Erythroblast (primary cell): Measurements from ENCODE around the gene NUP93.
A peak's percentile ranks its signal among the peaks of the same experiment; 100 is the strongest.

ENCODE experiments used
- DNase-seq, 2 experiments: peaks; one replicate each; lab custom pipeline; 2025; lab: John Stamatoyannopoulos, UW
- GATA1 ChIP-seq: IDR thresholded peaks from 2 replicates; pipeline ENCODE4 v1.6.1; 2011; ENCODE audit warnings: low read depth, mild to moderate bottlenecking, control low read depth, low read length, moderate library complexity
- POLR2A ChIP-seq: IDR thresholded peaks from 2 replicates; pipeline ENCODE4 v1.6.1; 2011; ENCODE audit warnings: mild to moderate bottlenecking, low read length

NUP93 gene

DNA sequence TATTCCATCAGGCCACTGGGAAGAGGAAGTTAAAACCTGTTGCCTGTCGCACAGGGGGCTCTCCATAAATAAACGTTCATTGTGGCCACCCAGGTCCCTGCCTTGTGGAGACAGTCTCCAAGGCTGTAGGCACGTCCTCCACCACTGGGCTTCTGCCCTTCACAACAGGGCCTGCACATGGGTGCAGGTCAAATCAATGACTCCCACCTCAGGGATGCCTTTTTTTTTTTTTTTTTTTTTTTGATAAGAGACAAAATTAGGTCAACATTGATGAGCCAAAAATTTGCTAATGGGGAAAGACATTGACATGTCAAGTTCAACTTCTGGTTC lies 122.4 kb downstream of the NUP93 start:
- no peak for DNase-seq
- no peak for TF ChIP-seq POLR2A
- TF ChIP-seq GATA1, result no peak

DNA sequence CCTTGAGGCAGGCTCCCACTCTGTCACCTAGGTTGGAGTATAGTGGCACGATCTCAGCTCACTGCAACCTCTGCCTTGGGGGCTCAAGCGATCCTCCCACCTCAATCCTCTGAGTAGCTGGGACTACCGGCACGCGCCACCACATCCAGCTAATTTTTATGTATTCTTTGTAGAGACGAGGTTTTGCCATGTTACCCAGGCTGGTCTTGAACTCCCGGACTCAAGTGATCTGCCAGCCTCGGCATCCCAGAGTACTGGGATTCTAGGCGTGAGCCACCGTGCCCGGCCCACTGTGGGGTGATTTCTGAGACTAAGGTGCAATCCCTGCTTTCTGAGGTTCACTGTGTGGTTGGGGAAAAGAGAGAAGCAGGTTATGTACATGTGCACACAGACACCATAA lies 123.0 kb downstream of the NUP93 start:
- DNase-seq, result no peak
- TF ChIP-seq GATA1 (no peak), POLR2A (no peak)

DNA sequence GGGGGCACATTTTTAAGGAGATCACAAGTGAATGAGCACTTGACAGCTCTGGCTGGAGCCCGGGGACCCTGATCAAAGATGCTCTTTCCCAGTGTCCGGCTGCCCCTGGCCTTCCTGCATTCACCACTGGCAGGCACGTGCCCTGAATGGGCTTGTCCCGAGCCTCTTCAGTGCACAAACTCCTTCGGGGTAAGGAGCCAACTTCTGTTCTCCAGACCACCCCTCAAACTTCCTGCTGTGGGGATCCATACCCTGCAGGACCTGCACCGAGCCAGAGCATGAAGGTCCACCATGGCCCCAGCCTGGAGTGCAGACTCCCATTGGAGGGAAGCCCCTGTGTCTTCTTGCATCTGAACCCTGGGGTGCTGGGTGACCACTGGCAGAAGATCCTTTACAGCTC lies 125.3 kb downstream of the NUP93 start:
- no peak for TF ChIP-seq GATA1
- no peak for TF ChIP-seq POLR2A
- DNase-seq, result no peak

DNA sequence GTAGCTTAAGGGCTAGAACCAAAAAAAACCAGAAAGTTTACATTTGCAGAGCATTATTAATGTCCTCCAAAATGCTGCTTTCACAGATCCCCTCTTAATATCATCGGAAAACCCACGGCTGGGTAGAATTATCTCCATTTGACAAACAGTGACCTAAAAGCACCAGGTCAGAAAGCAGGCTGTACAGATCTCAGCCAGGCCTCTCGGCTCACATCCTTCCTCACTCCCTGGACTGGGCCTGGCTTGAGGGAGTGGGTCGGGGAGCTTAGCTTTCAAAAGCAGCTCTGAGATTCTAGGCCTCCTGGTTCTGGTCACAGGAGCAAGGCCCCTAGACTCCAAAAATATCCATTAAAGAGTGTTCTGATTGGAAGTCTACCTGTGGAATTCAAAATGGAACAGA lies 126.0 kb downstream of the NUP93 start:
- TF ChIP-seq POLR2A, result no peak
- DNase-seq, result no peak

DNA sequence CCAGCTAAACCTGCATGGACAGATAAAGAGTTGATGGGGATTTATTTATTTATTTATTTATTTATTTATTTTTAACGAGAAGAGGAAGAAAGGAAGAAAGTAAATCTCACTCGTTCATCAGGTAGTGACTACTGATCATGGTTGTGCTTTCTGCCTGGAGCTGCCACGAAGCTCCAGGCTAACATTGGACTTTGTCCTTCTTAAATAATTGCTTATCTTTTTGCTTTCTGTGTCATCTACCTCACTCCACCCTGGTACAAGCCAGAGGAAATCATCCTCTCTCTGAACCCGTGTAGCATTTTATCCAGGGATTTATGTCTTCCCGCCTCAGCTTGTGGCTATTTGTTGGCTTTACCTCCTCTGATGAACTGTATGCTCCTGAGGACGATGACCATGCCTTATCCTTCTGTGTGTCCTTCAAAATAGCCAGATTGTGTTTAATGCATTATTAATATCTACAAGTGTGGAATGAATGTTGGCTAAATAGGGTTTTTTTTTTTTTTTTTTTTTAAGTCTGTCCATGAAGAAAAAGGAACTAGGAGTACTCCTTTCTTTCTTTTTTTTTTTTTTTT lies 127.0 kb downstream of the NUP93 start:
- TF ChIP-seq GATA1, result no peak
- no peak for TF ChIP-seq POLR2A
- no peak for DNase-seq

DNA sequence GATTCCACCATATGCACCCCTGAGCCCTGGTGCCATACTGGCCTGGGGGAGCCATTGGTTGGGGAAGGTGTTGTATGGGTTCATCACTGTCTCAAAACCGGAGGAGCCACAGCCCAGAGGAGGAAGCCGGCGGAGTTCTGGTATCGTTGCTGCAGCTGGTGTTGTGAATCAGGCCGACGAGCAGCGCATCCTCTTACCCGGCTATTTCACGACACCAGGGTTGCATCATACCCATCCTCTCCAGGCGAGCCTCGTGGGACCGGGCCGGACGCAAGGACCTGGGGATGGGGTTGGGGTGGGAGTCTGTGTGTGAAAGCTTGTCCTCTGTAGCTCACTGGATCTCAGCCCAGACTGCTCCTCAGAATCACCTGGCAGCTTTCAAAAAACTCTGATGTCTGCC lies 128.4 kb downstream of the NUP93 start:
- no peak for TF ChIP-seq POLR2A
- no peak for TF ChIP-seq GATA1
- no peak for DNase-seq

DNA sequence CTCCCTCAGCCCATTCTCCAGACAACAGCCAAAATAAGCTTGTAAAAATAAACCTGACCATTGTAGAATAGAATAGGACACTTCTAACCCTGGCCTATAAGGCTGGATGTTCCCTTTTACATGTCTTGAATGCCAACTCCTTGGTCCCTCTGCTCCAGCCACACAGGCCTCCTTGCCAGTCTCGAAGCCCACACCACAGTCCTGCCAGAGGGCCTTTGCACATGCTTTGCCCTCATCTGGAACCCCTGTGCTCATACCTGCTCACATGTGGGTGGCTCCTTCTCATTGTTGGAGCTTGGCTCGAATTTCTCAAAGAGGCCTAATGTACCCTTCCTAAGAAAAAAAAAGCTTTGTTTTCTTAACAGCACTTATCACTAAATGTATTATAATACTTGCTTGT lies 129.7 kb downstream of the NUP93 start:
- no peak for TF ChIP-seq GATA1
- no peak for TF ChIP-seq POLR2A
- no peak for DNase-seq

DNA sequence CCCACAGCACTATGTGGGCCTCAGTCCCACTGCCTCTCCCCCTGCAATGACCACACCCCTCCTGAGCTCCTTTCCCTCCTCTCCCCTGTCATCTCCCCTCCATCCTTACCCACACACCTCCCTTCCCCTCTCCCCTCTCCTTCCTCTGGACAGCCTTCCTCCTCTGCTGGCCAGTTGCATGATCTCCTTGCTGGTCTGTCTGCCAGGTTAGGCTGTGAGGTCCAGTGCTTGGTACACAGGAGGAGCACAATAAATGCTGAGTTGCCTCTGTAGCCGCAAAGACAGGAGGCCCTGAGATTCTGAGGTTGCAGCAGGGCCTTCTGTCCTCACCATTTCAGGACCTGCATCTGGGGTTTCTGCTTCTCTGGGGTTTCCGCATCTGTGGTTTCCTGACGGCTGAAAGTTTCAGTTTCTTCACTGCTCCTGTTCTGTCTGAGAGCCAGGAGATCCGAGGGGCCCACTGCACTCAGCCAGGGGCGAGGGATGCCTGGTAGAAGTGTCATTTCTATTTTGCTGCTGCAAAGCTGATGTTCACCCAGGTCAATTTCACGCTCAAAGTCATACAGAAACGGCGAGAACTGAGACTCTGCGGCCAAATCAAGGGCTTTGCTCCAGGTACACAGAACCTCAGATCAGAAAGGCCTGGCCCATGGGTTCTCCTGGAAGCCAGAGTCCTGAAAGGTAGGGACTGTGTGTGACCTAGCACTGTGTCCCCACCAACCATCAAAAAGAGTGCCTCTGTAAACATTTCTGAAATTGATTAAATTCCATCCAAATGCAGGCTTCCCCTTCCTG lies 130.5 kb downstream of the NUP93 start:
- DNase-seq, result no peak
- TF ChIP-seq GATA1 (no peak), POLR2A (no peak)

DNA sequence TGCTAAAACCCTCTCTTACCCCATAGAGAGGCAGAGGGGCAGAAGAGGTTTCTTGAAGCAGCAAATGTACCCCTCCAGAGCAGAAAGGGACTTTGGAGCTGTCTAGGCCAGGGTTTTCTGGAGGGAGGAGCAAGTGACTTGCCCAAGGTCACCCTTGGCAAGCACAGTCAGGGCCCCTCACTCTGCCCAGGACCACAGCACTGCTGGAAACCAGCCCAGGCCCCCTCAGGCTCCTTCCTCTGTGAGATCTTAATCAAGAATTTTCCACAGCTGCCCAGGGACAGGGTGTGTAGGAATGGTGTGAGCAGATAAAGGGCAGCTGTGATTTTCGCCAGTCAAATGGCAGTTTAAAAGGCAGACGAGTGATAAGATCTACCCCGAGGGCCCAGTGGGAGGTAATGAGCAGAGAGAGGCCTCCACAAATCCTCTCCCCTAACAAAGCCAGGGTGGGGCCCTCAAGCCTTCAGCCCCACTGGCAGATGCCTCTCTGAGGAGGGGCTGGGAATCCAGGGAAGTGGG lies 131.2 kb downstream of the NUP93 start:
- peak; percentile 14 to 72 for DNase-seq

DNA sequence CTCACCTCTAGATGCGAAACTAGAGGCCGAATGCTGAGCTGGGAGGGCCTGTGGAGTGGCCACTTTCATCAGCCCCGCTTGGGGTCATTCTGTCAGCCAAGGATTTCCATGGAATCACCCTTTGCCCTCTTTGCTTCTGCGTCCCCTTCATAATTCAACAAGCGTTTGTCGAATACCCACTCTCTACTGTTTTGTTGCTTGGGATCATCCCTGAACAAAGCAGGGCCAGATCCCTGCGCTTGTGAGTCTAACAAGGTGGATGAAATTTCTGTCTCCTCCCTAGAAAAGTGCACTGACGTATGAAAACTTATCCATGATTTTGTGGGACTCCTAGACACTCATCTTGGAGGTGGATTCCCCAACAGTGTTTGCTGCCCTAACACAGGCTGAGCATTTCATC lies 131.8 kb downstream of the NUP93 start:
- no peak for DNase-seq

More for the DNA sequence above, 131.2 kb downstream of the NUP93 start:
- TF ChIP-seq GATA1 (no peak), POLR2A (no peak)

DNA sequence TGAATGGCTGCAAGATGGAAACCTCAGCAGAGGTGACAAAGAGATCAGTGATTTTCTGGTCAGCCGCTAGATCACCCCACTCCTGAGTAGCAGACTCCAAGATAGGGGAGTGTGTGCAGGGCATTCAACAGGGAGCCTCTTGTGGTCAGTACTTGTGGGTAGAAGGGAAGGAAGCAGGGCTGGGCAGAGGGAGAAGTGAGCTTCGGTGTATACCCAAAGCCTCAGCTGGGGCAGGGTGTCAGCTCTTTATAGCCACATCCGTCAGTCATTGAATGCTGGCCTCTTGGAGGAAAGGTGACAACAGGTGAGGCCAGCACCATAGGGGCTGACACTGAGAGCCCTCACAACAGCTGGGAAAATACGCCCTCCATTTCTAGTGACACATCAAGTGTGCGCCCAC lies 132.8 kb downstream of the NUP93 start:
- no peak for DNase-seq
- TF ChIP-seq GATA1 (no peak), POLR2A (no peak)

More for the DNA sequence above, 131.8 kb downstream of the NUP93 start:
- TF ChIP-seq POLR2A, result no peak
- no peak for TF ChIP-seq GATA1

DNA sequence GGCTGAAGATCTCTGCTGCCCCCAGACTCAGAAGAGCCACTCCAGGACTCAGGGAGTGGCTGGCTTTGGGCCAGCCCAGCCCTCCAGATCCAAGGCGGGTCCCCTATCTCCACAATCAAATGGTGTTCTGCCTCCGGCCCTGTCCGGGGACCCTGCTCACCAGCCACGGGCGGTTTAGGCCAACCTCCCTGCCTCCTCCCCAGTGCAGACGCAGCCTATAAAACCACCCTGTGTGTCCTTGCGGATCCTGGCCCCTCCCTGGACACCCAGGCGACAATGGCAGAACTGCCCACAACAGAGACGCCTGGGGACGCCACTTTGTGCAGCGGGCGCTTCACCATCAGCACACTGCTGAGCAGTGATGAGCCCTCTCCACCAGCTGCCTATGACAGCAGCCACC lies 135.0 kb downstream of the NUP93 start, which contains the start of gene SLC12A3:
Gene SLC12A3, plus strand, starts transcription at position 248 of the 400 bp plus-strand sequence. Its CDS starts 29 bp downstream, at position 277.
- DNase-seq, result no peak
- no peak for TF ChIP-seq GATA1
- TF ChIP-seq POLR2A, result no peak

DNA sequence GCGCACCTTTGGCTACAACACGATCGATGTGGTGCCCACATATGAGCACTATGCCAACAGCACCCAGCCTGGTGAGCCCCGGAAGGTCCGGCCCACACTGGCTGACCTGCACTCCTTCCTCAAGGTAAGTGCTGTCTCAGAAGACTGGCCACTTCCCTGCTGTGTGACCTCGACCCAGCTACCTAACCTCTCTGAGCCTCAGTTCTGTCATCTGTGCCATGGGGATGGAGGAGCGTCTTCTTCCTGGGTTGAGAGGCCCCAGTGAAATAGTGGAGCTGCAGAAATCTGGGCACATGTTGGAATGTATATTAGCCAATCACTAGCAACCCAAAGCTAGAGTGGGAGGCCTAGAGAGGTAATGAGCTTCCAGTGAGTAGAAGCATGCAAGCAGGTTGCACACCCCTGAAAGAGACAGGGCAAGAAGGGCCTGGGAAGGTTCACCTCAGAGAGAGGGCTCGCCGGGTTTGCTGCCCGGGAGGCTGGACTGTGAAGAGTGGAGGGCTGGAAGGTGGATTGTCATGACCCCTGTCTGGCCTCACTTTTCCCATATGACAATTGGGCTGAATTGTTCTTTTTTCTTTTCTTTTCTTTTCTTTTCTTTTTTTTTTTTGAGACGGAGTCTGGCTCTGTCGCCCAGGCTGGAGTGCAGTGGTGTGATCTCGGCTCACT lies 135.6 kb downstream of the NUP93 start:
- DNase-seq, result no peak
- TF ChIP-seq GATA1 (no peak), POLR2A (no peak)
